DOHH2 (cell line): ENCODE measurements around the gene SLC17A1.
"Not testable (repeated sequence)": the region's sequence is repeated elsewhere in the genome, so short reads cannot be mapped to it uniquely, and the experiment has no call there.

Experiments used
- H3F3A ChIP-seq: fragments of 200-600 bp; sonication (generic), shearing (Covaris generic); 2 replicates; pipeline ENCODE4 v1.6.0; 2016; ENCODE audit warnings: antibody characterized with exemption, mild to moderate bottlenecking; ENCODE audit not compliant: control insufficient read depth, insufficient read depth
- H3K27ac ChIP-seq: fragments of 200-600 bp; sonication (generic); 2 replicates; pipeline ENCODE4 v1.5.1; 2014; ENCODE audit warnings: low read depth, mild to moderate bottlenecking, low read length, moderate library complexity
- H3K27me3 ChIP-seq: fragments of 200-600 bp; sonication (generic); 2 replicates; pipeline ENCODE4 v1.6.1; 2014; ENCODE audit warnings: mild to moderate bottlenecking, low read length, mixed read lengths; ENCODE audit not compliant: control insufficient read depth
- H3K36me3 ChIP-seq: fragments of 200-600 bp; sonication (generic); 2 replicates; pipeline ENCODE4 v1.6.1; 2014; ENCODE audit warnings: mild to moderate bottlenecking, low read length, moderate library complexity, mixed read lengths; ENCODE audit not compliant: control insufficient read depth
- H3K4me1 ChIP-seq: fragments of 200-600 bp; sonication (generic); 2 replicates; pipeline ENCODE4 v1.6.1; 2014; ENCODE audit warnings: mild to moderate bottlenecking, low read length, mixed read lengths; ENCODE audit not compliant: control insufficient read depth
- H3K4me2 ChIP-seq: fragments of 200-600 bp; sonication (generic); 2 replicates; pipeline ENCODE4 v1.6.0; 2014; ENCODE audit warnings: mild to moderate bottlenecking, low read length, moderate library complexity
- H3K4me3 ChIP-seq: fragments of 200-600 bp; sonication (generic); 2 replicates; pipeline ENCODE4 v1.5.1; 2014; ENCODE audit warnings: mild to moderate bottlenecking, low read length, mixed read lengths
- H3K79me2 ChIP-seq: fragments of 200-600 bp; sonication (generic); 2 replicates; pipeline ENCODE4 v1.6.1; 2014; ENCODE audit warnings: mild to moderate bottlenecking, low read length, mixed read lengths; ENCODE audit not compliant: control insufficient read depth
- H3K9me2 ChIP-seq: fragments of 200-600 bp; sonication (generic); replicated peaks from 2 replicates; pipeline ENCODE4 v1.6.1; 2014; ENCODE audit warnings: mild to moderate bottlenecking, low read length, mixed read lengths; ENCODE audit not compliant: control insufficient read depth
- H3K9me3 ChIP-seq: fragments of 200-600 bp; sonication (generic); 2 replicates; pipeline ENCODE4 v1.6.1; 2014; ENCODE audit warnings: antibody characterized with exemption, low read length, mixed read lengths; ENCODE audit not compliant: control insufficient read depth, insufficient read depth
- H4K20me1 ChIP-seq: fragments of 200-600 bp; sonication (generic); 2 replicates; pipeline ENCODE4 v1.6.0; 2014; ENCODE audit warnings: low read depth, mild to moderate bottlenecking, antibody characterized with exemption, low read length, moderate library complexity; ENCODE audit not compliant: control insufficient read depth, insufficient read depth
- CTCF ChIP-seq: fragments of 200-600 bp; sonication (generic); IDR thresholded peaks from one replicate; pipeline ENCODE4 v1.5.1; 2014; ENCODE audit warnings: antibody characterized with exemption, mild to moderate bottlenecking, low read depth, low read length; ENCODE audit not compliant: poor library complexity, severe bottlenecking
- EZH2phosphoT487 ChIP-seq: fragments of 200-600 bp; sonication (generic); IDR thresholded peaks from 2 replicates; pipeline ENCODE4 v1.6.1; 2017; ENCODE audit warnings: borderline replicate concordance, mild to moderate bottlenecking, antibody characterized with exemption, low read length, moderate library complexity, mixed read lengths

The SLC17A1 gene

GRCh38 chr6:25754535-25754934 lies 77.3 kb downstream of the SLC17A1 start, which contains the start of gene SLC17A4:
SLC17A4 (plus strand) TSS chr6:25754742; CDS start chr6:25761963, 7,221 bp downstream.
- no peaks in the 10 kb centered on the region for H3K36me3 ChIP-seq
- H3K4me2 ChIP-seq, result no peak within 1 kb of the TSS
- no peaks in the 10 kb centered on the region for H3K79me2 ChIP-seq
- H3K9me3 ChIP-seq, result no peaks in the 10 kb centered on the region
- H3K4me1 ChIP-seq, result no peaks in the 10 kb centered on the region
- no peaks in the 10 kb centered on the region for H3K9me2 ChIP-seq
- H3K27ac ChIP-seq, result no peak within 1 kb of the TSS
- TF ChIP-seq CTCF, result no peak
- no peak for TF ChIP-seq EZH2phosphoT487
- H4K20me1 ChIP-seq, result no peaks in the 10 kb centered on the region
- H3K4me3 ChIP-seq, result no peak within 1 kb of the TSS
- no peaks in the 10 kb centered on the region for H3F3A ChIP-seq
- no peaks in the 10 kb centered on the region; the same call in 1 of the 2 replicates for H3K27me3 ChIP-seq

- H3K9me2 ChIP-seq, result no peaks in the 10 kb centered on the region
Observed at GRCh38 chr6:25753079-25753478, 78.8 kb downstream of the SLC17A1 start.

GRCh38 chr6:25750906-25751305 lies 80.9 kb downstream of the SLC17A1 start:
- H3K27ac ChIP-seq, result no peak overlapping the region
- TF ChIP-seq EZH2phosphoT487 (no peak), CTCF (no peak)
- H3F3A ChIP-seq, result no peaks in the 10 kb centered on the region
- no peaks in the 10 kb centered on the region for H3K4me1 ChIP-seq
- H3K4me2 ChIP-seq, result no peak overlapping the region
- H3K9me3 ChIP-seq, result no peaks in the 10 kb centered on the region
- H3K79me2 ChIP-seq, result no peaks in the 10 kb centered on the region
- H3K9me2 ChIP-seq, result no peaks in the 10 kb centered on the region
- H3K27me3 ChIP-seq, result no peaks in the 10 kb centered on the region; the same call in none of the 2 replicates
- H4K20me1 ChIP-seq, result no peaks in the 10 kb centered on the region
- no peak overlapping the region for H3K4me3 ChIP-seq
- H3K36me3 ChIP-seq, result no peaks in the 10 kb centered on the region

More at GRCh38 chr6:25753079-25753478, 78.8 kb downstream of the SLC17A1 start:
- Histone ChIP-seq H3F3A (no peaks in the 10 kb centered on the region), H3K4me3 (no peak overlapping the region), H3K27me3 (no peaks in the 10 kb centered on the region; the same call in 1 of the 2 replicates), H3K9me3 (no peaks in the 10 kb centered on the region), H4K20me1 (no peaks in the 10 kb centered on the region), H3K4me1 (no peaks in the 10 kb centered on the region), H3K79me2 (no peaks in the 10 kb centered on the region), H3K4me2 (no peak overlapping the region), H3K36me3 (no peaks in the 10 kb centered on the region), H3K27ac (no peak overlapping the region)
- TF ChIP-seq EZH2phosphoT487 (no peak), CTCF (no peak)

- Histone ChIP-seq H3K4me3 (no peak overlapping the region), H3K27ac (no peak overlapping the region), H3K4me2 (no peak overlapping the region), H3F3A (no peaks in the 10 kb centered on the region), H3K9me3 (no peaks in the 10 kb centered on the region), H3K27me3 (no peaks in the 10 kb centered on the region; the same call in none of the 2 replicates), H3K36me3 (no peaks in the 10 kb centered on the region), H3K4me1 (no peaks in the 10 kb centered on the region), H4K20me1 (no peaks in the 10 kb centered on the region), H3K9me2 (no peaks in the 10 kb centered on the region), H3K79me2 (no peaks in the 10 kb centered on the region)
- no peak for TF ChIP-seq EZH2phosphoT487
- TF ChIP-seq CTCF, result no peak
Observed at GRCh38 chr6:25749837-25750236, 82.0 kb downstream of the SLC17A1 start.

GRCh38 chr6:25748601-25749517 lies 83.0 kb downstream of the SLC17A1 start:
- H3K79me2 ChIP-seq, H3K4me1 ChIP-seq, H3K27me3 ChIP-seq, H3K9me2 ChIP-seq, H3K9me3 ChIP-seq, H3K4me3 ChIP-seq, H4K20me1 ChIP-seq, H3K36me3 ChIP-seq, H3F3A ChIP-seq, H3K4me2 ChIP-seq, H3K27ac ChIP-seq: not testable (repeated sequence)
